ENCODE measurements around the gene RNASEH1. TPM values are rescaled to one million over a fixed set of nuclear protein-coding genes. Genes with fewer than 3 reads are reported as not detected.

Gene RNASEH1
- total and polyA plus RNA-seq, 2 of the 13 experiments (the other 11 are each of a cell fraction or from before 2014, with no cell fraction given): 14.5 to 57.4 TPM

DNA sequence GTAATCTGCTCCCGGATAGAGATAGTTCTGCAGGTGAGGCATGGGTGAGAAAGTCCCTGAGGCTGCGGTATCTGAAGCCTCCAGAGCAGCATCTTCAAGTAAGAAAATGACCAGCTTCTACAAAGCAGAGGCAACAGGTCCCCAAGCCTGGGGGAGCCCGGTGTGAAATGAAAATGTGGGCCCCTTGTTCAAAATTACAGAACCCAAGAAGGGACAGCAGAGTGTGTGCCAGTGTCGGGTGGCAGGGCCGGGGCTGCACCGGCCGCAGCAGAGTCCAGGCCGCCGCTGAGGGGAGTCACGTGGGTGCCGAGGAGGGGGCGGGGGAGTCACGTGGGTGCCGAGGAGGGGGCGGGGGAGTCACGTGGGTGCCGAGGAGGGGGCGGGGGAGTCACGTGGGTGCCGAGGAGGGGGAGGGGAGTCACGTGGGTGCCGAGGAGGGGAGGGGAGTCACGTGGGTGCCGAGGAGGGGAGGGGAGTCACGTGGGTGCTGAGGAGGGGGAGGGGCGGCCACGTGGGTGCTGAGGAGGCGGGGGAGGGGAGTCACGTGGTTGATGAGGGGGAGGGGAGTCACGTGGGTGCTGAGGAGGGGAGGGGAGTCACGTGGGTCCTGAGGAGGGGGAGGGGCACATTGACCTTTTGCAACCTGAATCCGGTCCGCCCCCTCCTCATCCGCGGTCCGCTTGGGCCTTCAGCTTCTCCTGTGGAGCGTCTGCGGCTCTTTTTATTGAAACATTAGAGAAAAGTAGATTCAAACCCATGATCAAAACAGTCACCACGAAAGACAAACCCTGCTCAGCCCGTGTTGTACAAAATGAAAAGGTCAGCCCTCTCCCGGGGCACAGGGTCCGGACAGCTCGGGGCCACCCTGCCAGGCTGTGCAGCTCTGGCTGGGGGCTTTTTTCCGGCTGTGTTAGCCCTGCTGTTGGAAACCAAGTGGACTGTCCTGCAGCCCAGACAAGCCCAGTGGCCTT is 47.1 kb upstream of the RNASEH1 start (continued):
- TF ChIP-seq, protein P1, sequence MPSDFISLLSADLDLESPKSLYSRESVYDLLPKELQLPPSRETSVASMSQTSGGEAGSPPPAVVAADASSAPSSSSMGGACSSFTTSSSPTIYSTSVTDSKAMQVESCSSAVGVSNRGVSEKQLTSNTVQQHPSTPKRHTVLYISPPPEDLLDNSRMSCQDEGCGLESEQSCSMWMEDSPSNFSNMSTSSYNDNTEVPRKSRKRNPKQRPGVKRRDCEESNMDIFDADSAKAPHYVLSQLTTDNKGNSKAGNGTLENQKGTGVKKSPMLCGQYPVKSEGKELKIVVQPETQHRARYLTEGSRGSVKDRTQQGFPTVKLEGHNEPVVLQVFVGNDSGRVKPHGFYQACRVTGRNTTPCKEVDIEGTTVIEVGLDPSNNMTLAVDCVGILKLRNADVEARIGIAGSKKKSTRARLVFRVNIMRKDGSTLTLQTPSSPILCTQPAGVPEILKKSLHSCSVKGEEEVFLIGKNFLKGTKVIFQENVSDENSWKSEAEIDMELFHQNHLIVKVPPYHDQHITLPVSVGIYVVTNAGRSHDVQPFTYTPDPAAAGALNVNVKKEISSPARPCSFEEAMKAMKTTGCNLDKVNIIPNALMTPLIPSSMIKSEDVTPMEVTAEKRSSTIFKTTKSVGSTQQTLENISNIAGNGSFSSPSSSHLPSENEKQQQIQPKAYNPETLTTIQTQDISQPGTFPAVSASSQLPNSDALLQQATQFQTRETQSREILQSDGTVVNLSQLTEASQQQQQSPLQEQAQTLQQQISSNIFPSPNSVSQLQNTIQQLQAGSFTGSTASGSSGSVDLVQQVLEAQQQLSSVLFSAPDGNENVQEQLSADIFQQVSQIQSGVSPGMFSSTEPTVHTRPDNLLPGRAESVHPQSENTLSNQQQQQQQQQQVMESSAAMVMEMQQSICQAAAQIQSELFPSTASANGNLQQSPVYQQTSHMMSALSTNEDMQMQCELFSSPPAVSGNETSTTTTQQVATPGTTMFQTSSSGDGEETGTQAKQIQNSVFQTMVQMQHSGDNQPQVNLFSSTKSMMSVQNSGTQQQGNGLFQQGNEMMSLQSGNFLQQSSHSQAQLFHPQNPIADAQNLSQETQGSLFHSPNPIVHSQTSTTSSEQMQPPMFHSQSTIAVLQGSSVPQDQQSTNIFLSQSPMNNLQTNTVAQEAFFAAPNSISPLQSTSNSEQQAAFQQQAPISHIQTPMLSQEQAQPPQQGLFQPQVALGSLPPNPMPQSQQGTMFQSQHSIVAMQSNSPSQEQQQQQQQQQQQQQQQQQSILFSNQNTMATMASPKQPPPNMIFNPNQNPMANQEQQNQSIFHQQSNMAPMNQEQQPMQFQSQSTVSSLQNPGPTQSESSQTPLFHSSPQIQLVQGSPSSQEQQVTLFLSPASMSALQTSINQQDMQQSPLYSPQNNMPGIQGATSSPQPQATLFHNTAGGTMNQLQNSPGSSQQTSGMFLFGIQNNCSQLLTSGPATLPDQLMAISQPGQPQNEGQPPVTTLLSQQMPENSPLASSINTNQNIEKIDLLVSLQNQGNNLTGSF (CRISPR knock-in tag; IDR thresholded peaks at IDR 0.05): no peak
- TF ChIP-seq ZNF350 (CRISPR knock-in tag; IDR thresholded peaks at IDR 0.05; ENCODE audit: borderline replicate concordance, low read depth) (no peak; the same call in 1 of the 2 replicates), ZNF260 (CRISPR knock-in tag; IDR thresholded peaks at IDR 0.05; ENCODE audit: borderline replicate concordance, low read depth) (no peak), PITX1 (CRISPR knock-in tag; IDR thresholded peaks at IDR 0.05) (no peak), BRCA1 (CRISPR knock-in tag; IDR thresholded peaks at IDR 0.05) (no peak), ZNF383 (CRISPR knock-in tag; IDR thresholded peaks at IDR 0.05; ENCODE audit: borderline replicate concordance) (no peak), ZSCAN20 (CRISPR knock-in tag; IDR thresholded peaks at IDR 0.05; ENCODE audit: borderline replicate concordance) (no peak), ZBTB3 (CRISPR knock-in tag; IDR thresholded peaks at IDR 0.05; ENCODE audit: borderline replicate concordance, low read depth) (no peak), ZNF251 (CRISPR knock-in tag; IDR thresholded peaks at IDR 0.05) (no peak)
- TF ChIP-seq, protein P2, sequence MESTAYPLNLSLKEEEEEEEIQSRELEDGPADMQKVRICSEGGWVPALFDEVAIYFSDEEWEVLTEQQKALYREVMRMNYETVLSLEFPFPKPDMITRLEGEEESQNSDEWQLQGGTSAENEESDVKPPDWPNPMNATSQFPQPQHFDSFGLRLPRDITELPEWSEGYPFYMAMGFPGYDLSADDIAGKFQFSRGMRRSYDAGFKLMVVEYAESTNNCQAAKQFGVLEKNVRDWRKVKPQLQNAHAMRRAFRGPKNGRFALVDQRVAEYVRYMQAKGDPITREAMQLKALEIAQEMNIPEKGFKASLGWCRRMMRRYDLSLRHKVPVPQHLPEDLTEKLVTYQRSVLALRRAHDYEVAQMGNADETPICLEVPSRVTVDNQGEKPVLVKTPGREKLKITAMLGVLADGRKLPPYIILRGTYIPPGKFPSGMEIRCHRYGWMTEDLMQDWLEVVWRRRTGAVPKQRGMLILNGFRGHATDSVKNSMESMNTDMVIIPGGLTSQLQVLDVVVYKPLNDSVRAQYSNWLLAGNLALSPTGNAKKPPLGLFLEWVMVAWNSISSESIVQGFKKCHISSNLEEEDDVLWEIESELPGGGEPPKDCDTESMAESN (CRISPR knock-in tag; conservative IDR thresholded peaks at IDR 0.05): no peak
- TF ChIP-seq, protein P3, sequence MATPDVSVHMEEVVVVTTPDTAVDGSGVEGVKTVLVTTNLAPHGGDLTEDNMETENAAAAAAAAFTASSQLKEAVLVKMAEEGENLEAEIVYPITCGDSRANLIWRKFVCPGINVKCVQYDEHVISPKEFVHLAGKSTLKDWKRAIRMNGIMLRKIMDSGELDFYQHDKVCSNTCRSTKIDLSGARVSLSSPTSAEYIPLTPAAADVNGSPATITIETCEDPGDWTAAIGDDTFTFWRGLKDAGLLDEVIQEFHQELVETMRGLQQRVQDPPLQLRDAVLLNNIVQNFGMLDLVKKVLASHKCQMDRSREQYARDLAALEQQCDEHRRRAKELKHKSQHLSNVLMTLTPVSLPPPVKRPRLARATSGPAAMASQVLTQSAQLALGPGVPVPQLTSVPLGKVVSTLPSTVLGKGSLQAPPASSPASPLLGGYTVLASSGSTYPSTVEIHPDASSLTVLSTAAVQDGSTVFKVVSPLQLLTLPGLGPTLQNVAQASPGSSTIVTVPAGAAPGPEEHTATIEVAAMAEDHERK (CRISPR knock-in tag; IDR thresholded peaks at IDR 0.05; ENCODE audit: low read depth): no peak
- TF ChIP-seq, protein P4, sequence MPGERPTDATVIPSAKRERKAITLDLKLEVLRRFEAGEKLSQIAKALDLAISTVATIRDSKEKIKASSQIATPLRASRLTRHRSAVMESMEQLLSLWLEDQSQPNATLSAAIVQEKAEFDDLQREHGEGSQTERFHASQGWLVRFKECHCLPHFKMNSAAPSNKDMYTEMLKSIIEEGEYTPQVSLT (CRISPR knock-in tag; IDR thresholded peaks at IDR 0.05; ENCODE audit: borderline replicate concordance, low read depth): no peak
- TF ChIP-seq, protein P5, sequence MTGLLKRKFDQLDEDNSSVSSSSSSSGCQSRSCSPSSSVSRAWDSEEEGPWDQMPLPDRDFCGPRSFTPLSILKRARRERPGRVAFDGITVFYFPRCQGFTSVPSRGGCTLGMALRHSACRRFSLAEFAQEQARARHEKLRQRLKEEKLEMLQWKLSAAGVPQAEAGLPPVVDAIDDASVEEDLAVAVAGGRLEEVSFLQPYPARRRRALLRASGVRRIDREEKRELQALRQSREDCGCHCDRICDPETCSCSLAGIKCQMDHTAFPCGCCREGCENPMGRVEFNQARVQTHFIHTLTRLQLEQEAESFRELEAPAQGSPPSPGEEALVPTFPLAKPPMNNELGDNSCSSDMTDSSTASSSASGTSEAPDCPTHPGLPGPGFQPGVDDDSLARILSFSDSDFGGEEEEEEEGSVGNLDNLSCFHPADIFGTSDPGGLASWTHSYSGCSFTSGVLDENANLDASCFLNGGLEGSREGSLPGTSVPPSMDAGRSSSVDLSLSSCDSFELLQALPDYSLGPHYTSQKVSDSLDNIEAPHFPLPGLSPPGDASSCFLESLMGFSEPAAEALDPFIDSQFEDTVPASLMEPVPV (CRISPR knock-in tag; IDR thresholded peaks at IDR 0.05): no peak
- TF ChIP-seq, protein P6, sequence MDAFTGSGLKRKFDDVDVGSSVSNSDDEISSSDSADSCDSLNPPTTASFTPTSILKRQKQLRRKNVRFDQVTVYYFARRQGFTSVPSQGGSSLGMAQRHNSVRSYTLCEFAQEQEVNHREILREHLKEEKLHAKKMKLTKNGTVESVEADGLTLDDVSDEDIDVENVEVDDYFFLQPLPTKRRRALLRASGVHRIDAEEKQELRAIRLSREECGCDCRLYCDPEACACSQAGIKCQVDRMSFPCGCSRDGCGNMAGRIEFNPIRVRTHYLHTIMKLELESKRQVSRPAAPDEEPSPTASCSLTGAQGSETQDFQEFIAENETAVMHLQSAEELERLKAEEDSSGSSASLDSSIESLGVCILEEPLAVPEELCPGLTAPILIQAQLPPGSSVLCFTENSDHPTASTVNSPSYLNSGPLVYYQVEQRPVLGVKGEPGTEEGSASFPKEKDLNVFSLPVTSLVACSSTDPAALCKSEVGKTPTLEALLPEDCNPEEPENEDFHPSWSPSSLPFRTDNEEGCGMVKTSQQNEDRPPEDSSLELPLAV (CRISPR knock-in tag; conservative IDR thresholded peaks at IDR 0.05; ENCODE audit: low read depth): no peak

All from HepG2 (cell line).